Measurements from ENCODE around the gene MRPS33.

GRCh38 chr7:141014125-141014523, 628 bp downstream of the MRPS33 start:
- TF ChIP-seq KLF10 (tag by site-specific recombination; IDR thresholded peaks at IDR 0.05) (no peak), ZNF626 (tag by site-specific recombination; IDR thresholded peaks at IDR 0.05) (no peak), ZNF302 (tag by site-specific recombination; IDR thresholded peaks at IDR 0.05; ENCODE audit: low read depth) (no peak), CTCF (tag by site-specific recombination; IDR thresholded peaks at IDR 0.05) (no peak), ZNF658 (tag by site-specific recombination; IDR thresholded peaks at IDR 0.05) (no peak), BCL11A (tag by site-specific recombination; IDR thresholded peaks at IDR 0.05; ENCODE audit: low read depth) (no peak), ZNF266 (tag by site-specific recombination; IDR thresholded peaks at IDR 0.05; ENCODE audit: low read depth) (no peak), ZNF747 (tag by site-specific recombination; IDR thresholded peaks at IDR 0.05) (no peak), ZNF140 (tag by site-specific recombination; IDR thresholded peaks at IDR 0.05) (no peak), ZBTB1 (tag by site-specific recombination; IDR thresholded peaks at IDR 0.05) (no peak)
- TF ChIP-seq, protein P1, sequence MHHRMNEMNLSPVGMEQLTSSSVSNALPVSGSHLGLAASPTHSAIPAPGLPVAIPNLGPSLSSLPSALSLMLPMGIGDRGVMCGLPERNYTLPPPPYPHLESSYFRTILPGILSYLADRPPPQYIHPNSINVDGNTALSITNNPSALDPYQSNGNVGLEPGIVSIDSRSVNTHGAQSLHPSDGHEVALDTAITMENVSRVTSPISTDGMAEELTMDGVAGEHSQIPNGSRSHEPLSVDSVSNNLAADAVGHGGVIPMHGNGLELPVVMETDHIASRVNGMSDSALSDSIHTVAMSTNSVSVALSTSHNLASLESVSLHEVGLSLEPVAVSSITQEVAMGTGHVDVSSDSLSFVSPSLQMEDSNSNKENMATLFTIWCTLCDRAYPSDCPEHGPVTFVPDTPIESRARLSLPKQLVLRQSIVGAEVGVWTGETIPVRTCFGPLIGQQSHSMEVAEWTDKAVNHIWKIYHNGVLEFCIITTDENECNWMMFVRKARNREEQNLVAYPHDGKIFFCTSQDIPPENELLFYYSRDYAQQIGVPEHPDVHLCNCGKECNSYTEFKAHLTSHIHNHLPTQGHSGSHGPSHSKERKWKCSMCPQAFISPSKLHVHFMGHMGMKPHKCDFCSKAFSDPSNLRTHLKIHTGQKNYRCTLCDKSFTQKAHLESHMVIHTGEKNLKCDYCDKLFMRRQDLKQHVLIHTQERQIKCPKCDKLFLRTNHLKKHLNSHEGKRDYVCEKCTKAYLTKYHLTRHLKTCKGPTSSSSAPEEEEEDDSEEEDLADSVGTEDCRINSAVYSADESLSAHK (tag by site-specific recombination; IDR thresholded peaks at IDR 0.05) = no peak
- TF ChIP-seq, protein P2, sequence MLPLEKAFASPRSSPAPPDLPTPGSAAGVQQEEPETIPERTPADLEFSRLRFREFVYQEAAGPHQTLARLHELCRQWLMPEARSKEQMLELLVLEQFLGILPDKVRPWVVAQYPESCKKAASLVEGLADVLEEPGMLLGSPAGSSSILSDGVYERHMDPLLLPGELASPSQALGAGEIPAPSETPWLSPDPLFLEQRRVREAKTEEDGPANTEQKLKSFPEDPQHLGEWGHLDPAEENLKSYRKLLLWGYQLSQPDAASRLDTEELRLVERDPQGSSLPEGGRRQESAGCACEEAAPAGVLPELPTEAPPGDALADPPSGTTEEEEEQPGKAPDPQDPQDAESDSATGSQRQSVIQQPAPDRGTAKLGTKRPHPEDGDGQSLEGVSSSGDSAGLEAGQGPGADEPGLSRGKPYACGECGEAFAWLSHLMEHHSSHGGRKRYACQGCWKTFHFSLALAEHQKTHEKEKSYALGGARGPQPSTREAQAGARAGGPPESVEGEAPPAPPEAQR (tag by site-specific recombination; IDR thresholded peaks at IDR 0.05) = no peak
